ENCODE data around the gene ZNF732.

GRCh38 chr4:223913-224497, 81.3 kb downstream of the ZNF732 start:
- TF ChIP-seq EZH2phosphoT487 (IDR thresholded peaks at IDR 0.05; ENCODE audit: unreplicated experiment), result no peak
- no peak for TF ChIP-seq CTCF (conservative IDR thresholded peaks at IDR 0.05; ENCODE audit: low read depth in 2 of 2)
- no peak for TF ChIP-seq EZH2 (IDR thresholded peaks at IDR 0.05; ENCODE audit: low read depth, unreplicated experiment)
- no peak for TF ChIP-seq ZNF331 (CRISPR knock-in tag; IDR thresholded peaks at IDR 0.05; ENCODE audit: low read depth)
- TF ChIP-seq POLR2AphosphoS5 (IDR thresholded peaks at IDR 0.05; ENCODE audit: low read depth), result no peak
- TF ChIP-seq REST (IDR thresholded peaks at IDR 0.05; ENCODE audit: unreplicated experiment), result no peak
- TF ChIP-seq ETS1 (IDR thresholded peaks at IDR 0.05), result no peak
- TF ChIP-seq CREB1 (CRISPR knock-in tag; IDR thresholded peaks at IDR 0.05; ENCODE audit: low read depth), result no peak
- no peak for TF ChIP-seq JUNB (IDR thresholded peaks at IDR 0.05; ENCODE audit: unreplicated experiment)
- no peak for TF ChIP-seq ZNF114 (CRISPR knock-in tag; IDR thresholded peaks at IDR 0.05)
- TF ChIP-seq ZNF462 (CRISPR knock-in tag; IDR thresholded peaks at IDR 0.05), result no peak
